ENCODE measurements around the gene CDH13. TPM values are rescaled to one million over a fixed set of nuclear protein-coding genes. Genes with fewer than 3 reads are reported as not detected.

The CDH13 gene
- total and polyA plus RNA-seq, 2 of the 8 experiments (the other 6 are each of a cell fraction or from before 2014, with no cell fraction given) = 2.3 to 2.4 TPM

GRCh38 chr16:83083361-83083760, 456.6 kb downstream of the CDH13 start:
- H3K4me1 ChIP-seq (replicated peaks in 1 of 4; ENCODE audit: control insufficient read depth in 3 of 4, insufficient read depth in 4 of 4, low read length in 3 of 4) = no peaks in the 10 kb centered on the region
- CTCF ChIA-PET (ENCODE audit: partially characterized antibody) = interaction anchor here (1.4 kb wide), 1 partner anchor 11 kb away, joined by 4 read pairs; no protein-coding TSS in a partner anchor
- TF ChIP-seq, protein P1, sequence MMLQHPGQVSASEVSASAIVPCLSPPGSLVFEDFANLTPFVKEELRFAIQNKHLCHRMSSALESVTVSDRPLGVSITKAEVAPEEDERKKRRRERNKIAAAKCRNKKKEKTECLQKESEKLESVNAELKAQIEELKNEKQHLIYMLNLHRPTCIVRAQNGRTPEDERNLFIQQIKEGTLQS (IDR thresholded peaks at IDR 0.05; ENCODE audit: insufficient read depth, low read depth, low read length) = no peak
- TF ChIP-seq TEAD4 (IDR thresholded peaks at IDR 0.05; ENCODE audit: low read depth, low read length) (no peak), POLR2A (IDR thresholded peaks at IDR 0.05; ENCODE audit: control extremely low read depth in 1 of 2, low read depth in 2 of 2, low read length in 2 of 2) (no peak)

More at GRCh38 chr16:83083361-83083760, 456.6 kb downstream of the CDH13 start:
- Histone ChIP-seq H3K27ac (ENCODE audit: low read depth, low read length) (no peak overlapping the region), H3K18ac (ENCODE audit: extremely low read depth, low read length) (no peak overlapping the region), H3K4ac (replicated peaks; ENCODE audit: insufficient read length, low read depth, low read length) (no peak overlapping the region), H4K5ac (ENCODE audit: insufficient read length, low read depth, low read length) (no peak overlapping the region), H3K36me3 (ENCODE audit: control insufficient read depth in 2 of 4, insufficient read depth in 4 of 4, low read length in 3 of 4) (no peaks in the 10 kb centered on the region), H3K4me3 (ENCODE audit: extremely low read depth in 1 of 4, insufficient read depth in 2 of 4, low read depth in 3 of 4, low read length in 4 of 4) (no peak overlapping the region), H3K23ac (ENCODE audit: insufficient read length) (no peak overlapping the region), H2BK120ac (replicated peaks; ENCODE audit: low read depth, low read length) (no peak overlapping the region), H3K56ac (replicated peaks; ENCODE audit: insufficient read length, low read depth, low read length) (no peak overlapping the region), H4K8ac (ENCODE audit: extremely low read depth, insufficient read depth, low read length) (no peak overlapping the region), H3K23me2 (ENCODE audit: low read depth, low read length) (no peaks in the 10 kb centered on the region), H3K9me3 (ENCODE audit: insufficient read depth in 2 of 2, low read depth in 1 of 2, low read length in 1 of 2) (no peaks in the 10 kb centered on the region), H2BK15ac (ENCODE audit: low read length) (no peak overlapping the region), H3K4me2 (ENCODE audit: insufficient read depth in 1 of 2, low read depth in 2 of 2, low read length in 2 of 2) (no peak overlapping the region), H3K9ac (replicated peaks in 1 of 4; ENCODE audit: extremely low read depth in 1 of 4, low read depth in 3 of 4, low read length in 3 of 4) (no peak overlapping the region), H3K27me3 (replicated peaks in 1 of 4; ENCODE audit: control insufficient read depth in 3 of 4, extremely low read depth in 1 of 4, insufficient read depth in 3 of 4, low read length in 3 of 4) (no peaks in the 10 kb centered on the region), H4K91ac (replicated peaks; ENCODE audit: insufficient read length, low read length) (no peak overlapping the region), H2BK12ac (ENCODE audit: low read depth, low read length) (no peak overlapping the region), H2BK20ac (ENCODE audit: low read length) (no peak overlapping the region), H3K14ac (ENCODE audit: insufficient read length) (no peak overlapping the region), H2BK5ac (ENCODE audit: low read depth, low read length) (no peak overlapping the region), H4K20me1 (replicated peaks in 1 of 2; ENCODE audit: control insufficient read depth in 1 of 2, insufficient read depth in 2 of 2, low read length in 2 of 2) (no peaks in the 10 kb centered on the region), H3K79me2 (ENCODE audit: control insufficient read depth in 1 of 2, insufficient read depth in 2 of 2, low read length in 2 of 2) (no peaks in the 10 kb centered on the region), H2AK5ac (ENCODE audit: low read depth, low read length) (no peak overlapping the region), H2AFZ (ENCODE audit: low read length) (no peak overlapping the region), H3K79me1 (ENCODE audit: low read depth, low read length) (no peaks in the 10 kb centered on the region)
- WGBS, 2 experiments (ENCODE audit: extremely low coverage in 1 of 2, insufficient coverage in 1 of 2, insufficient read length in 1 of 2, insufficient replicate concordance in 2 of 2, low coverage in 1 of 2, low lambda C conversion rate in 2 of 2, missing lambda C conversion rate in 1 of 2) = 97% methylated on average over 3 of the region's 3 CpGs; no CpG with 5 or more reads in 1 of the 2 experiments
- POLR2A ChIA-PET (ENCODE audit: partially characterized antibody) = no interaction called here
- FAIRE-seq (no peak), DNase-seq (ENCODE audit: low read depth in 1 of 2, low spot score in 2 of 2) (no peak)
